Stimulated activated CD4-positive, alpha-beta T cell treated with anti-CD3 and anti-CD28 coated beads, Interleukin-15, amount 100 ng/mL, for 1 hour (primary cell): Measurements from ENCODE around the gene HSPA12B.
A peak's percentile ranks its signal among the peaks of the same experiment; 100 is the strongest.

ENCODE experiments used
- DNase-seq, 2 donors: peaks; one replicate each; pipeline ENCODE4 v3.0.0-alpha.2; 2020; ENCODE audit warnings: low read depth in 1 of 2, low spot score in 1 of 2

HSPA12B gene

DNA sequence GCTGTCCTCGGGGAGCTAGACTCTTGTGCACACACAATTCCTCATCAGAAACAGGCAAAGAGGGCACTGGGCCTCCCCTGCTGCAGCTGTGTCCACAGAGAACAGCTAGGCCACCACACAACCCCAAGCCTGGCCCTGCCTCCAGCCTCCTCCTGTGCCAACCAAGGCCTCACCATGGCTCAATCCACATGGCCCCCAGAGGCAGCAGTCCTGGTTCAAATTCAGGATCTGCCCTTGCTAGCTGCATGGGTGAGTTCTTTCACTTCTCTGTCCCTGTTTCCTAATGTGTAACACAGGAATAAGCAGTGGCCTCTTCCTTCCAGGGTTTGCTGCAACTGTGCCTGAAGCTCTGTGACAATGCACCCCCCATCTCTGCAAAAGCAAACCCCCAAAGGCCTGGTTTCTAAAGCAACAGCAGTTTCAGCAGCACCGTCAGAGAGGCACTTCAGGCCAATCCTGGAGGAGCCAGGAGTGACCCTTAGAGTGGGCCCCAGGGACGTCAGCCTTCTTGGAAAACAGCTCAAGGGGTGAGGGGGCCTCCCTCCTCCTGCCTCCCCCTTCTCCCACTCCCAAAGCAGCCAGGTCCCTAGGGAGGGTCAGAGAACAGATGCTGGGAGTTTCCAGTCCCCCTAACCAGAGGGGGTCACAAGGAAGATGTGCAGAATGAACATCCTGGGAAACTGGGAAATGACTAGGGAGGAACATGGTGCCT is 32.8 kb downstream of the HSPA12B start:
- no peak for DNase-seq

DNA sequence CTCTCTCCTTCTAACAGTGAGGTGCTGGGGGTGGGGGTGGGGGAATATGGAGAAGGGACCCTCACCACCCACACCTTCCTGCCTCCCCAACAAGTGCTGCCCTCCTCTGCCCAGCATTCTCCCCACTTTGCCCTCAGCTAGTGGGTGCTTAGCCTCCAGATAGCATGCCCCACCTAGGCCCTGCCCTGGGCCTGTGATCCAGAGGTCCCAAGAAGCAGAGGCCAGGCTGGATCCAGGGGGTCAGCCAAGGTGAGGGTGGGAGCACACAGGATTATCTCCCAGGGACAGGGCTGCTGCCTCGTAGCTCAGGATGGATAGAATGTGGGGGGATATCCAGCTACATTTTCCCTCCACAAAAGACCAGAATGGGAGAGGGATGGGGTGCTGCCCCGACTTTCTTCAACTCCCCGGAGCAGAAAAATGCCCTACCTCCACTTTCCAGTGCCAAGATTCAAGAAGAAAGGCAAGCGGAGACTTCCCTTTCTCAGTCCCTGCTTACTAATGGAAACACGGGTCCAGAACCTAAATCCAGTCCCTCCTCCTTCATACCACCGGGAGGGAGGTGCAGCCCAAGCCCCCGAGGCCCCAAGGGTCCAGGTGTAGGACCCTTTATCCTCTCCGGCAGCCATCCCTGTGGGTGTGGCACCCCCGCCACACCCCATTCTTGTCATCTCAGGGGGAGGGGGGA is 34.1 kb downstream of the HSPA12B start:
- DNase-seq: no peak

DNA sequence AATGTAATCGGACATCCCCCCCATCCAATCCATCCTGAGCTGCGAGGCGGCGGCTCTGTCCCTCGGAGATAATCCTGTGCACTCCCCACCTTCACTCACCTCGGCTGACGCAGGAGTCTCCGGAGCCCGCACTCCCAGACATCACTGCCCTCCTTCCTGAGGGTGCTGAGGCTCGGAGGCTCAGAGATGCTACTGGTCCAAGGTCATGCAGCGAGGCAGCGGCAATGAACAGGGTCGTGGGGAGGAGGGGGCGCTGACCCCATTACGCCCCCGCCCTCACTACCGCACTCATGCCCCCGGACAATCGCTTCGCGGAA is 34.6 kb downstream of the HSPA12B start:
- no peak for DNase-seq

DNA sequence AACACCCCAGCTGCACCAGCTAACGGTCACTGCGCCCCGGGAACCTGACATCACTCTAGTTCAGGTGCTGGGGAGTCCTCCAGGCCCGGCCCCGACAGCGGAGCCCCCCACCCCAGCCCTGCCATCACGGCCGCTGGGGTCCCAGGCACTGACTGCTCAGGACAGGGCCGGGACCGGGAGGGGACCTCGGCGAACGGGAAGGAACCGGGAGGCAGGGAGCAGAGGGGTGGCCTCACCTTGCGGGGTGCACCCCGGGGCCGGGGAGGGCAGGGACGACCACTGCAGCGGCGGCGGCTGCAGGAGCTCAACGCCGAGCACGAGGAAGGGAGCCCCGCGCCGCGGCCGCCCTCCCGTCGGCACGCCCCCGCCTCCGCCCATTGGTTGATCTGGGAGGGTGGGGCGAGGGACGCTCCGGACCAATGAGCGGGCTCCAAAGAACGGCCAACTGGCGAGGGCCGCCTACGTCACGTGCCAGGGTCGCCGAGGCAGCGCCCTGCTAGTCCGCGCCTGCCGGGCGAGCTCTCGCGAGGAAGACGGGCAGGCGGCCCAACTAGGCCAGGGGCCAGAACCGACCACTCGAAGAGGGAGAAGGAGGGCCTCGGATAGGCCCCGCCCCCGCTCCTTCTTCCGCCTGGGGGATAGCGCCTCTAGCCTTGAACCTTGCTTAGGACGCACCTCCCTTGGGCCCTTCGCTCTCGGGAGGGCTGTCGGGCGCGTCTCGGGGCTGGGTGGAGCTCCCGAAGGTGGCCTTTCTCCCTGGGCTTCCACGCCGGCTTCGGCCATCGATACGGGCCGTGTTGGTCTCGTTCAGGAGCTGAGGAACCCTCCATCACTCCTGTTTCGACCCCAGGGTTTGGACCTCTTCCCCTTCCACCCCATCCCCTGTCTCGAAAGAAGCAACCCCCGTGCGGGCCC is 35.2 kb downstream of the HSPA12B start, which contains the start of gene ADISSP:
Gene ADISSP, minus strand, starts transcription at position 327 of the 915 bp plus-strand sequence. CDS start 7,653 bp downstream, outside the sequence.
- DNase-seq: peak; percentile 93 to 95

DNA sequence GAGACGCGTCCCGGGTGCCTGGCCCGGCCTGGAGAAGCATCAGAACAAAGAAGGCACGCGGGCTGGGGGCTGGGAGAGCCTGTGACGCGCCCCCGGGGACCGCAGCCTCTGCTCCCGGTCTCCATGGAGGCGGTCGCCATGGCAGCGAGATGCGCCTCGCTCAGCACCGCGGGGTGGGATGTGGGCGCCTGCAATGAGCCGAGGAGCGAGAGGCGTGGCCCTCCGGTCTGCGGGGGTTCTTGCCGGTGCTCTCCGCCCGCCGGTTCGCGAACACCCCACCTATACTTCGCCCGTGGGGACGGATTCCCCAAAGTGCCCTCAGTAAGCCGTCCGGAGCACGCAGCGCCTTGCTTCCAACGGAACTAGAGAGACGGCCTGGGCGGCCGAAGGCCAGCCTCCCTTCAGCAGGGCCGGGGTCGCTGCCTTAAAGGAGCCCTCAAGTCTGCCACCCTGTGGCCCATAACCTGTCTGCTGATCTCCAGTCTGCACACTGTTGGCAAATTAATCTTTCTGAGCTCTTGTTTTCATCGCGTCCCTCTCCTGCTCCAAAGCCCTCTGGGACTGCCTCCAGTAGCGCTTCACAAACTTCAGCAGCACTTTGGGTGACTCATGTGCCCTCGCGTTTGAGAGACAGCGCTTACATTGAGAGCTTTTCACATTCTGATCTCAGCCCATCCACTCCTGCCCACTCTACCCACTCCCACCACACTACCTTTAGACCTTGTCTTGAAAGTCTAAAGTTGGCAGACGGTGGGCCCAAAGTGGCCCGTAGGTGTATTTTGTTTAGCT is 36.1 kb downstream of the HSPA12B start:
- DNase-seq: peak; percentile 53 to 62

DNA sequence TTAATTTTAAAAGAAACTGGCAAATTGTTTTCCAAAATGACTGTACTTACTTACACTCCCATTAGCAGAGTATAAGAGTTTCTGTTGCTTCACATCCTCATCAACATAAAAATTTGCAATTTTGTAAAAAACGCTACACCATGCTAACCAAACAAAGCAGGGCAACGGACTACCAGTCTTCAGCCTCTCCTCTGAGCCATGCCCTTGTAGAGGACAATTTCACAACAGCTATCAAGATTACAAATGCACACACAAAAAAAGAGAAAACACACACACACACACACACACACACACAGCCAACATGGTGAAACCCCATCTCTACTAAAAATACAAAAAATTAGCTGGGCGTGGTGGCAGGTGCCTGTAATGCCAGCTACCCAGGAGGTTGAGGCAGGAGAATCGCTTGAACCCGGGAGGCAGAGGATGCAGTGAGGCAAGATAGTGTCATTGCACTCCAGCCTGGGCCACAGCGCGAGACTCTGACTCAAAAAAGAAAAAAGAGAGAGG is 39.1 kb downstream of the HSPA12B start:
- no peak for DNase-seq

DNA sequence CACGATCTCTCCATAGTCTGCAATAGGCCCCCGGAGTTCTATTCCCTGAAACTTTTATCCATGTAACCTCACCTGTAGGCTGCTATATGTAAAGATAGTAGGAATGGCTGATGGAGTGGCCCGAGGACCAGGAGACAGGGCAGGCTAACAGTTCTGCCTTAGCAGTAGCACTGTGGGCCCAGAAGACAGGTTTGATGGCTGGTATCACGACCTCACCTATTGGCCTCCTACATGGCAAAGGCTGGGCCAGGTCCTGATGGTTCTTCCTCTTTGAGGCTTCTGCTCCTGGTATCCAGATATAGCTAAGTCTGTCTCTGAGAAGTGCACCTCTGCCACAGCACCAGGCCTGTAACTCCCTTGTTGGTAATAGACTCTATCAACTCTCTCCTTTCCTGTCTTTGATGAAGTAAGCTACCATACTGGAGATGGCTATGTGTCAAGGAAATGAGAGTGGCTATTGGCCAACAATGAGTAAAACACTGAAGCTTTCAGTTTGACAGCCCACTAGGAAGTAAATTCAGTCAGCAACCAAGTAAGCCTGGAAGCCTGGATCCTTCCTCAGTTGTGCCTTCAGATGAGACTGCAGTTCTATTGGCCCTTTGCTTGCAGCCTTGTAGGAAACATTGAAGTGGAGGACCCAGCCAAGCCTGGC is 43.1 kb downstream of the HSPA12B start:
- DNase-seq: no peak

DNA sequence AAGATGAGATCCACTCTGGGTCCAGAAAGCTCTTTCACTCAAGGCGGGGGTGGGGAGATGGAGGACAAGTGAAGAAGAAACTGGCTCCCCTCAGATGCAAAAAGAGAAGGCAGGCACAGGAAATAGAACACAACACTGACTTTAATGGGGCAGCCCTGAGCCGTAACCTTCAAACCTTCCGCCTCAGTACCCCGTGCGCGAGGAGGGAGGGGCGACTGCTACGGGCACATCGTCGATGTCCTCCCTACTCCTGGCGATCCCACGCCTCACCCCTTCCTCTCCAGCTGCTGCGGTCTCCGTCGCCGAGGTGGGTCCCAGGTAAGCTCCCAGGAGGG is 44.9 kb downstream of the HSPA12B start:
- DNase-seq: no peak

DNA sequence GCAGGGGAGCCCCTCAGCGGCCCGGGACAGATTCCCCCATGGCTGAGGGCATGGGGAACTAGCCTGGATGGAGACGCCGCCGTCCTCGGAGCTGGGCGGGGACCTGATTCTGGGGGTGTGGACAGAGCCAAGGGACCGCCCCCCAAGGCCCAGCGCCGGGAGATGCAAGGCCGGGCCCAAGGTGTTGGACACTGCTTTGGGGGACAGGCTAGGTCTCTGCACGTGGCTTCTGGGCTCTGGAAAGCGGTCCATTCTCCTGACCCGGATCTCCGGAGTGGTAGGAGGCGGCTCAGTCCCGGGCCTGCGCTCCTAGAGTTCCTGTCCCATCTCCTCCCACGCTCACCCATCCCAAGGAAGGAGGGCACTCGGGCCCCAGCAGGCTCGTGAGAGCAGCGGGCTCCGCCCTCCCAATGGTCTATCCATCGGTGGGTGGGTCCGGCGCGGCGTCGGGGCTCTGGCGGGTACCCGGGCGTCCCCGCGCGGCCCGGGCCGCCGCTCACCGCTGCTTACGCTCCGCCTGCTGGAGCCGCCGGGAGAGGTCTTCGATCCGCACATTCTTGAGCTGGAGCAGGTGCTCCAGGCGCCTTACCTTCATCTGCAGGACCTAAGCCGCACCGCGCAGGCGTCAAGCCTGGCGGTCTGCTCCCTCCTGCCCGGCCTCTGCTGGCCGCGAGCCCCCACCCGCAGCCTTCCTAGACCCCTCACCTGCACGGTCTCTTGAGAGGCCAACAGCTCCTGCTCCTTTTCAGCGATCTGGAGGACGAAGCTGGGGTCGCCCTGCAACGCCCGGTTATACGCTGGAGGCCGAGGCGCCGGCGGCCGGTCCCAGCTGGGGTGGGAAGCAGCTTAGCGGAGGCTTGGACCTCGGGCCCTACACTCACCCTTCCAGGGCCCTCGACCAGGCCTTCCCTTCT is 45.5 kb downstream of the HSPA12B start:
- peak in 1 of 2 donors; percentile 44 for DNase-seq

DNA sequence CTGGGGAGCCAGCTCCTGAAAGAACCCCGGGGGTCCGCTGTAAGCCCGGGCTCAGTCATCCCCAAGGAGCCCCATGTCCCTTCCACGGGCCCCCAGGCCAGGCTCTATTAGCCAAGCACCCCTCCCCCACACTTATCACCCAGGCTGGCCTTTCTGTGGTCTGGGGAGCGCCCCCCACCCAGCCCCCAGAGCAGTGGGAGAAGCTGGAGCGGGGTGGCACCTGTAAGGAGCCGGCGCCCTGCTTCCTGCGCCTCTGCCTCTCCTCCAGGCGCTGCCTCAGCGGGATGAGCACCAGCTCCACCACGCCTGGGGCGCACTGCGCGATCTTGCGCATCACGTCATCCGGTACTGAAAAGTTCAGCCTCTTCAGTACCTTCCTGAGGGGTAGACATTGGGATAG is 46.5 kb downstream of the HSPA12B start:
- no peak for DNase-seq

DNA sequence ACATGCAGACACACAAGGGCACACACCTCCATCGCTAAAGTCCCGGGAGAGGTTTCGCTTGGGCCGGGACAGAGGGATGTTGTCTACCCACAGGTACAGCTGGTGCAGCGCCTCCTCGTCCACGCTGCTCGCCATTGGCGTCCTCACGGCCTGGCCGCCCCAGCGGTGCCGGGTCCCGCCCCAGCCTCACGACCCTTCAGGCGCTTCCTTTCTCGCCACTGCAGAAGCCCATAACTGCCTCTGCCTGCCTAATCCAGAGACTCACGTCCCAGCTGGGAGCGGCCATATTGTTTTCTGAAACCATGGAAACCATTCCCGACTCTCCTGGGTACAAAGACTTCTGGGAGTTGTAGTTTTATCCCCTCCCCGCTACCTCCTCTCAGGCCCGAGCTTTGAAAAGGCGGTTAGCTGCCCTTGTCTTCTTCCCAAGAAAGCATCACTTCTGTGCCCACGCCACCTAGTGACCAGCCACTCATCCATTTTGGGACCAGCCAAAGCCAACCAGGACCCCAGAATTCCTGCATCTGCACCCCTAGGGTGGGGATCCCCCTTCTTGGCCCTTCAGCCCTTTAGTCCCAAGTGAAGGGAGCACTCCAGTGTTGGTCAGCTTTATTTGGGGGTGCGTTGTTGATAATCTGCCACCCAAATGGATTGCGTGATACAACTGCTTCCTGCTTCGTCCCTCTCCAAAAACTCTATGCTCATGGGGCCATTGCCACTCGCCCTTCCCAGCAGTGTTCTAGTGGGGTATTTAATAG is 48.8 kb downstream of the HSPA12B start, which contains the start of gene SPEF1:
Gene SPEF1, minus strand, starts transcription at position 296 of the 758 bp plus-strand sequence. Its CDS starts 161 bp downstream, at position 135.
- no peak for DNase-seq

DNA sequence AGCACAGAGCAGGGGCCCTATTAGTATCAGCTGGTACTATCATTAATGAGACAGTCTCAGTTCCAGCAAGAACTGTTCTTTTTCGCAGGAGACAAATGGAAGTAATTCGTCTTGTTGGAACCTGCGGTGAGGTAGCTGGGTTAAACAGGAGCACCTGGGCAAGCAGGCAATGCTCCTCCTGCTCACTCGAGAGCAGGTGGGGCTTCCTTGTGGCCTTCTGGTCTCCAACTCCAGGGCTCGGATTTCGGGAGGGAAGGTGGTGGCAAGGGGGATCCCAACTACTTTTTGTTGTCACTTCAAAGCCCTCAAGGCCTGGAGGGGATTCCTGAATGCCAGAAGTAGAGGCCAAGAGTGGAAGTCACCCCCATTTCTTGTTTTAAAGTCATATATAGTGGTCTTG is 50.1 kb downstream of the HSPA12B start:
- DNase-seq: no peak

DNA sequence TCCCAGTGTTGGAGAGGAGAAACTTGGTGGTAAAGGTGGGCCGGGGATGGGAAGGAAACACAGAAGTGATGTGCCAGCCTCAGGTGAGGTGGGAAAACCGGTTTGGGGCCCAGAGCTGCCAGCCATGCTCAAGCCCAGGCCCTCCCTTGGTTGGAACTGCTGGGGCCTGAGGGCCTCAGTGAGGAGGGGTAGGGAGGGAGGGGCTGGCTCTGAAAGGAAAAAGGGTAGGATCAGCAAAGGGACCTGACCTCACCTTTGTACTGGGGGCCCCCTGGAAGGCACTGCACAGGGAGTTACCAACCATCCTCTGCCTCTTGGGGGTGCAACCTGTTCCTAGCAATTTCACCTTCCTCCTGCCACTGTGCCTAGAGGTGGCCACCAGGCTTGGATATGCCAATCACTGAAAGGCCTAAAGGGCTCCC is 50.6 kb downstream of the HSPA12B start:
- no peak for DNase-seq

DNA sequence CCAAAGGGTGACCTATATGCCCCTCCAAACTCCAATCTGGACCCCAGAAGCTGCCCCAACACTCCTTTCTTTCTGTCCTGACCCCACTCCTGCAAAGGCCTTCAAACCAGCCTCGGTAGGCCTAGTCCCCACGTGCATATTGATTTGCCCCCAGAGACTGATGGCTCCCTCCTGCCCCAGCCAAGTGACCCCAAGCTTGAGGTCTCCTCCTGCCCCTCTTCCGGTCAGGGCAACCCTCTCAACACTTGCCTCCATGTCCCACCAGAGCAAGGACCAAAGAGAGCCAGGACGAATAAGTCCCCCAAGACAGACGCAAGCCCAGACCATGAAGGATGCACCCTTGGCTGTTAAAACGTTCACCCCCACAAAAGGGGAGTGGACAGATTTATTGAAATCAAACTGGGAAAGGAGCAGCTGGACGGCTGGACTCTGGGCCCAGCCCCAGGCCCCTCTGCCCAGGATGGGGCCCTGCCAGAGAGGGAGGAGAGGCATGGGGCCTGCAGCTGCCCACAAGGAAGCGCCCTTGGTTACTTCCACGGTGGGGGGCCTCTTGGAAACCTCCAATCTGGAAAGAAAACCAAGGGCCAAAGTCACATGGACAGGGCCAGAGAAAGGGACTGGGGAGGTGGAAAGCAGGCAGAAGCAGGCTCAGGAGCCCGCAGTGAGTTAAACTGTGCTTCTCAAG is 51.2 kb downstream of the HSPA12B start:
- DNase-seq: no peak

DNA sequence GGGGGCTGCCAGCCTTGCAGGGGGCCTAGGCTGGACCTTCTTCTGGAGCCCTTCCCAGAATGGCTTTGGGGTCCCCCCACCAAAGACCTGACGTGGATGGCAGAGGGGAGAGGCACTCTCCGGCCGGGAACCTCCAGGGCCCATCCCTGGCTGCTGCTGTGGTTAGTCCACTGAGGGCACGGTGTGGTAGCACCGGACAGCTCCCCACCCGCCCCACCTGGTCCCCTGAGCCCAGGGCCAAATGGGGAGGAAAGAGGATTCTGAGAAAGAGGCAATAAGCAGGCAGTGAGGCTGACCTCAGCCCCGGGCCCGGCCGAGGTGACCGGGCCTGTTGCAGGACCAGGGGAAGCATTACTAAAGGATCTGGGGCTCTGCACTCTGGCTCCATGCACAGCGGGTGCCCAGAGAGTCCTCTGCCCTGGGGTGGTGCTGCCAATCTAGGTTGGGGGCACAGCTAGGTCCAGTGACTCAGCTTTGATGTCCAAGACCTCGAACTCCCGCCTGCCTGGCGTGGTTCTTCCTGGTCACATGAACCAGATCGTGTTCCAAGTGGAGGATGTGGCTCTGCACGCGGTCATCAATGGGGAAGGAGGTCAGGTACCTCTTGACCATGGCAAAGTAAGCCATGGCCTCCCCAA is 51.9 kb downstream of the HSPA12B start:
- no peak for DNase-seq

DNA sequence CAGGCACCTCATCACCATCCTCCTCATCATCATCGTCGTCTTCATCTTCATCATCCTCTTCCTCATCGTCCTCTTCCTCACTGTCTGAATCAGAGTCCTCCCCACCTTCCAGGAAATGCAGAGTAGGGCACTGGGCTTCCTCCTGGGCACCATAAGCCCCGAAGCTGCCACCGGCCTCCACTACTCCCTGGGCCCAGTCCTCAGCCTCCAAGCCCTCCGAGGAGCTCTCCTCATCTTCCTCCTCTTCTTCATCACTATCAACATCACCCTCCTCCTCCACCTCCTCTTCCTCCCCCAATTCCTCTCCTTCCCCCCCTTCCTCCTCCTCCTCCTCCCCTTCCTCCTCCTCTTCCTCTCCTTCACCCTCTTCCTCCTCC is 52.4 kb downstream of the HSPA12B start:
- no peak for DNase-seq
